GM23338 (cell line): ENCODE measurements around the gene CST11. TPM values are rescaled to one million over a fixed set of nuclear protein-coding genes. Genes with fewer than 3 reads are reported as not detected.

Experiments used
- ATAC-seq: fragments of 200-7000 bp; cut with Tn5 transposase; 3 replicates; pipeline ENCODE4 v1.9.1; 2020
- DNase-seq: peaks from one replicate; pipeline ENCODE4 v3.0.0-alpha.2; 2015; ENCODE audit warnings: low spot score
- H2AFZ ChIP-seq: fragments of 200-600 bp; sonication (generic); 2 replicates; pipeline ENCODE4 v1.8.0; 2016; ENCODE audit warnings: antibody characterized with exemption, mild to moderate bottlenecking, moderate library complexity
- H3F3A ChIP-seq: fragments of 200-600 bp; sonication (generic); replicated peaks from 2 replicates; pipeline ENCODE4 v1.8.0; 2017; ENCODE audit warnings: antibody characterized with exemption, mixed run types, low read depth
- H3K27ac ChIP-seq: fragments of 200-600 bp; sonication (generic); 2 replicates; pipeline ENCODE4 v1.6.1; 2016; ENCODE audit warnings: low read depth
- H3K27me3 ChIP-seq: fragments of 200-600 bp; sonication (generic); 2 replicates; pipeline ENCODE4 v1.8.0; 2016; ENCODE audit warnings: mild to moderate bottlenecking, mixed run types, moderate library complexity; ENCODE audit not compliant: insufficient read depth
- H3K36me3 ChIP-seq: fragments of 200-600 bp; sonication (generic); 2 replicates; pipeline ENCODE4 v1.8.0; 2016; ENCODE audit warnings: mild to moderate bottlenecking; ENCODE audit not compliant: insufficient read depth
- H3K4me1 ChIP-seq: fragments of 200-600 bp; sonication (generic); 2 replicates; pipeline ENCODE4 v1.8.0; 2016; ENCODE audit warnings: mild to moderate bottlenecking, moderate library complexity; ENCODE audit not compliant: insufficient read depth
- H3K4me2 ChIP-seq: fragments of 200-600 bp; sonication (generic); 2 replicates; pipeline ENCODE4 v1.7.1; 2017; ENCODE audit warnings: mixed run types
- H3K4me3 ChIP-seq: fragments of 200-600 bp; sonication (generic); 2 replicates; pipeline ENCODE4 v1.6.1; 2016; ENCODE audit warnings: mixed run types
- H3K79me2 ChIP-seq: fragments of 200-600 bp; sonication (generic); replicated peaks from 2 replicates; pipeline ENCODE4 v1.8.0; 2017; ENCODE audit warnings: mild to moderate bottlenecking; ENCODE audit not compliant: insufficient read depth
- H3K9me2 ChIP-seq: fragments of 200-600 bp; sonication (generic); 2 replicates; pipeline ENCODE4 v1.8.0; 2017; ENCODE audit not compliant: insufficient read depth
- H4K20me1 ChIP-seq: fragments of 200-600 bp; sonication (generic); replicated peaks from 2 replicates; pipeline ENCODE4 v1.8.0; 2017; ENCODE audit warnings: mild to moderate bottlenecking; ENCODE audit not compliant: insufficient read depth
- H3K27ac Mint-ChIP-seq: 2 replicates; pipeline ENCODE4 v1.8.0; 2020; ENCODE audit warnings: inconsistent platforms, mild to moderate bottlenecking, moderate library complexity, mixed read lengths
- H3K27me3 Mint-ChIP-seq: 3 replicates; pipeline ENCODE4 v1.8.0; 2022; ENCODE audit warnings: low read depth, mild to moderate bottlenecking, moderate library complexity, mixed read lengths, inconsistent platforms; ENCODE audit not compliant: insufficient read depth, poor library complexity
- H3K36me3 Mint-ChIP-seq: 3 replicates; pipeline ENCODE4 v1.8.0; 2021; ENCODE audit warnings: low read depth, mild to moderate bottlenecking, inconsistent platforms, moderate library complexity, mixed read lengths
- H3K4me1 Mint-ChIP-seq: 3 replicates; pipeline ENCODE4 v1.8.0; 2020; ENCODE audit warnings: mild to moderate bottlenecking, inconsistent platforms, mixed read lengths
- H3K4me3 Mint-ChIP-seq: 3 replicates; pipeline ENCODE4 v1.8.0; 2021; ENCODE audit warnings: moderate library complexity, mild to moderate bottlenecking, inconsistent platforms, mixed read lengths
- H3K9me3 Mint-ChIP-seq: 3 replicates; pipeline ENCODE4 v1.8.0; 2020; ENCODE audit warnings: moderate library complexity, mild to moderate bottlenecking, inconsistent platforms, mixed read lengths
- CREB1 ChIP-seq: fragments of 250-450 bp; sonication (Bioruptor Pico); IDR thresholded peaks from 2 replicates; pipeline ENCODE4 v1.5.0; 2020; ENCODE audit warnings: low read depth, mild to moderate bottlenecking, moderate library complexity
- NANOG ChIP-seq: IDR thresholded peaks from 2 replicates; pipeline ENCODE4 v1.6.1; 2016; ENCODE audit warnings: antibody characterized with exemption, borderline replicate concordance
- POLR2AphosphoS5 ChIP-seq: IDR thresholded peaks from 2 replicates; pipeline ENCODE4 v1.6.1; 2016; ENCODE audit warnings: antibody characterized with exemption, low read depth
- ZNF114 ChIP-seq: fragments of 250-450 bp; sonication (Bioruptor Pico); IDR thresholded peaks from 2 replicates; pipeline ENCODE4 v1.5.0; 2020; ENCODE audit warnings: mild to moderate bottlenecking, moderate library complexity
- polyA plus RNA-seq: library from polyadenylated mRNA; unstranded; fragments of >200 nt; fragmentation: Nextera tagmentation; extraction: Ambion mirVana; gene quantifications from 2 replicates; pipeline ENCODE4 v1.2.1, GENCODE V29; 2016
- total RNA-seq: library from RNA; depleted of rRNA; stranded (reverse); fragments of >200 nt; shearing (Covaris generic); gene quantifications from 2 replicates; pipeline ENCODE4 v1.2.3, GENCODE V29; 2014
- TF ChIP-seq, protein P1 (sequence below): fragments of 250-450 bp; sonication (Bioruptor Pico); IDR thresholded peaks from 2 replicates; pipeline ENCODE4 v1.5.0; 2020; ENCODE audit warnings: mild to moderate bottlenecking, moderate library complexity

Gene CST11
- total and polyA plus RNA-seq, 2 experiments from 2014 or later: not detected

- TF ChIP-seq, protein P1, sequence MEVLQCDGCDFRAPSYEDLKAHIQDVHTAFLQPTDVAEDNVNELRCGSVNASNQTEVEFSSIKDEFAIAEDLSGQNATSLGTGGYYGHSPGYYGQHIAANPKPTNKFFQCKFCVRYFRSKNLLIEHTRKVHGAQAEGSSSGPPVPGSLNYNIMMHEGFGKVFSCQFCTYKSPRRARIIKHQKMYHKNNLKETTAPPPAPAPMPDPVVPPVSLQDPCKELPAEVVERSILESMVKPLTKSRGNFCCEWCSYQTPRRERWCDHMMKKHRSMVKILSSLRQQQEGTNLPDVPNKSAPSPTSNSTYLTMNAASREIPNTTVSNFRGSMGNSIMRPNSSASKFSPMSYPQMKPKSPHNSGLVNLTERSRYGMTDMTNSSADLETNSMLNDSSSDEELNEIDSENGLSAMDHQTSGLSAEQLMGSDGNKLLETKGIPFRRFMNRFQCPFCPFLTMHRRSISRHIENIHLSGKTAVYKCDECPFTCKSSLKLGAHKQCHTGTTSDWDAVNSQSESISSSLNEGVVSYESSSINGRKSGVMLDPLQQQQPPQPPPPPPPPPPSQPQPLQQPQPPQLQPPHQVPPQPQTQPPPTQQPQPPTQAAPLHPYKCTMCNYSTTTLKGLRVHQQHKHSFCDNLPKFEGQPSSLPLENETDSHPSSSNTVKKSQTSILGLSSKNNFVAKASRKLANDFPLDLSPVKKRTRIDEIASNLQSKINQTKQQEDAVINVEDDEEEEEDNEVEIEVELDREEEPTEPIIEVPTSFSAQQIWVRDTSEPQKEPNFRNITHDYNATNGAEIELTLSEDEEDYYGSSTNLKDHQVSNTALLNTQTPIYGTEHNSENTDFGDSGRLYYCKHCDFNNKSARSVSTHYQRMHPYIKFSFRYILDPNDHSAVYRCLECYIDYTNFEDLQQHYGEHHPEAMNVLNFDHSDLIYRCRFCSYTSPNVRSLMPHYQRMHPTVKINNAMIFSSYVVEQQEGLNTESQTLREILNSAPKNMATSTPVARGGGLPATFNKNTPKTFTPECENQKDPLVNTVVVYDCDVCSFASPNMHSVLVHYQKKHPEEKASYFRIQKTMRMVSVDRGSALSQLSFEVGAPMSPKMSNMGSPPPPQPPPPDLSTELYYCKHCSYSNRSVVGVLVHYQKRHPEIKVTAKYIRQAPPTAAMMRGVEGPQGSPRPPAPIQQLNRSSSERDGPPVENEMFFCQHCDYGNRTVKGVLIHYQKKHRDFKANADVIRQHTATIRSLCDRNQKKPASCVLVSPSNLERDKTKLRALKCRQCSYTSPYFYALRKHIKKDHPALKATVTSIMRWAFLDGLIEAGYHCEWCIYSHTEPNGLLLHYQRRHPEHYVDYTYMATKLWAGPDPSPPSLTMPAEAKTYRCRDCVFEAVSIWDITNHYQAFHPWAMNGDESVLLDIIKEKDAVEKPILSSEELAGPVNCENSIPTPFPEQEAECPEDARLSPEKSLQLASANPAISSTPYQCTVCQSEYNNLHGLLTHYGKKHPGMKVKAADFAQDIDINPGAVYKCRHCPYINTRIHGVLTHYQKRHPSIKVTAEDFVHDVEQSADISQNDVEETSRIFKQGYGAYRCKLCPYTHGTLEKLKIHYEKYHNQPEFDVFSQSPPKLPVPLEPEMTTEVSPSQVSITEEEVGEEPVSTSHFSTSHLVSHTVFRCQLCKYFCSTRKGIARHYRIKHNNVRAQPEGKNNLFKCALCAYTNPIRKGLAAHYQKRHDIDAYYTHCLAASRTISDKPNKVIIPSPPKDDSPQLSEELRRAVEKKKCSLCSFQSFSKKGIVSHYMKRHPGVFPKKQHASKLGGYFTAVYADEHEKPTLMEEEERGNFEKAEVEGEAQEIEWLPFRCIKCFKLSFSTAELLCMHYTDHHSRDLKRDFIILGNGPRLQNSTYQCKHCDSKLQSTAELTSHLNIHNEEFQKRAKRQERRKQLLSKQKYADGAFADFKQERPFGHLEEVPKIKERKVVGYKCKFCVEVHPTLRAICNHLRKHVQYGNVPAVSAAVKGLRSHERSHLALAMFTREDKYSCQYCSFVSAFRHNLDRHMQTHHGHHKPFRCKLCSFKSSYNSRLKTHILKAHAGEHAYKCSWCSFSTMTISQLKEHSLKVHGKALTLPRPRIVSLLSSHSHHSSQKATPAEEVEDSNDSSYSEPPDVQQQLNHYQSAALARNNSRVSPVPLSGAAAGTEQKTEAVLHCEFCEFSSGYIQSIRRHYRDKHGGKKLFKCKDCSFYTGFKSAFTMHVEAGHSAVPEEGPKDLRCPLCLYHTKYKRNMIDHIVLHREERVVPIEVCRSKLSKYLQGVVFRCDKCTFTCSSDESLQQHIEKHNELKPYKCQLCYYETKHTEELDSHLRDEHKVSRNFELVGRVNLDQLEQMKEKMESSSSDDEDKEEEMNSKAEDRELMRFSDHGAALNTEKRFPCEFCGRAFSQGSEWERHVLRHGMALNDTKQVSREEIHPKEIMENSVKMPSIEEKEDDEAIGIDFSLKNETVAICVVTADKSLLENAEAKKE (CRISPR knock-in tag): no peak
- no peak for TF ChIP-seq ZNF114
These were observed 2.1 kb upstream of the CST11 start (continued) for GRCh38 chr20:23454816-23455215.

GRCh38 chr20:23453549-23454543 lies 1.2 kb upstream of the CST11 start:
- no peaks in the 10 kb centered on the region for H3K27me3 ChIP-seq
- H3K36me3 ChIP-seq: no peaks in the 10 kb centered on the region
- no peak overlapping the region for H2AFZ ChIP-seq
- no peaks in the 10 kb centered on the region for H3K79me2 ChIP-seq
- H3K27ac ChIP-seq: no peak overlapping the region
- H3K4me3 Mint-ChIP-seq: no peak overlapping the region
- no peak overlapping the region for H3K4me3 ChIP-seq
- DNase-seq (no peak), ATAC-seq (no peak)
- TF ChIP-seq ZNF114 (no peak), NANOG (no peak), CREB1 (no peak), POLR2AphosphoS5 (no peak)
- no peaks in the 10 kb centered on the region for H3K4me1 ChIP-seq
- peaks cover 7% of the 10 kb centered on the region; the same call in 1 of the 3 replicates for H3K36me3 Mint-ChIP-seq
- no peak overlapping the region for H3K4me2 ChIP-seq
- H3K27me3 Mint-ChIP-seq: peaks cover 13% of the 10 kb centered on the region
- no peaks in the 10 kb centered on the region for H4K20me1 ChIP-seq
- no peaks in the 10 kb centered on the region for H3K9me2 ChIP-seq
- H3K4me1 Mint-ChIP-seq: peaks cover 10% of the 10 kb centered on the region; the same call in 2 of the 3 replicates
- no peaks in the 10 kb centered on the region for H3F3A ChIP-seq
- no peak overlapping the region for H3K27ac Mint-ChIP-seq
- peaks cover 9% of the 10 kb centered on the region; the same call in 2 of the 3 replicates for H3K9me3 Mint-ChIP-seq
